Activated CD8-positive, alpha-beta memory T cell treated with anti-CD3 and anti-CD28 coated beads, Interleukin-2, amount 50 U/mL, for 48 hours (primary cell): ENCODE measurements around the gene INSM2.

Experiments
- DNase-seq: peaks from one replicate; pipeline ENCODE4 v3.0.0-alpha.2; 2020

The INSM2 gene

DNA sequence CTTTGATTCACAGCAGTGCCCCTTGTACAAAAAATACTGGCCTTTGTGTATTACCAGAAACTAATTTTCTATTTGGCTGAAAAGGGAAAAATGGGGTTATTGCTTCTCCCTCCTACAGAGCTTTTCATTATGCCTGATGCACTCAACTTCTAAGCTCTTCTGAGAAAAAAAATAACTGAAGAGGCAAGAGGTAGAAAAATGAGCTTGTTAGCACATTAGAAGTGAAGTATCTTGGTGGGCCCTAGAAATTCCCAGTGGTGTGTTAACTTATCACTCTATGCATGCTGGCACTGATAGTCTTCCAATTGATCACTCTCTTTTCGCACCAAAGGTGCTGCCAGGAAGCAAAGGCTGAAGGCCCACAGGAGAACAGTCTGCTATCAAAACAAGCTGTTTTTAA, 17.1 kb downstream of the INSM2 start:
- no peak for DNase-seq

GRCh38 chr14:35553808-35554207, 19.8 kb downstream of the INSM2 start:
- no peak for DNase-seq

DNA sequence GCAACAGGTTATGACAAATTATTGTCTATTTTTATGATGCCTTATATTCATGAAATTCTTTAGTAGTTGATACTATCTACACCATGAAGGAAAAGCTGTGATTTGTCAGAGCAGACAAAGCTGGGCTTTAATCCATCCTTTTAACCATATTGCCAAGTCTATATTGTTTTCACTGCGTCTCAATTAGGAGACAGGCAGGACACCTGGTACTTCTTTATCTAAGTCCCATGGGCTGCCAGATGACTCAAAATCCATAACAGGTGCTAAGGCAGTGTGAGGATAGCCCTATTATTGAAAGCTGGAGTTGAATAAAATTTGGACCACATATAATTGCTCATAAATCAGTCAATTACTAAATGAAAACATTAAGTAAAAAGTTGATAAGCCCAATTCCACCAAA, 22.6 kb downstream of the INSM2 start:
- DNase-seq, result no peak

GRCh38 chr14:35557221-35557747, 23.3 kb downstream of the INSM2 start:
- DNase-seq, result no peak

GRCh38 chr14:35558680-35559079, 24.7 kb downstream of the INSM2 start:
- no peak for DNase-seq

DNA sequence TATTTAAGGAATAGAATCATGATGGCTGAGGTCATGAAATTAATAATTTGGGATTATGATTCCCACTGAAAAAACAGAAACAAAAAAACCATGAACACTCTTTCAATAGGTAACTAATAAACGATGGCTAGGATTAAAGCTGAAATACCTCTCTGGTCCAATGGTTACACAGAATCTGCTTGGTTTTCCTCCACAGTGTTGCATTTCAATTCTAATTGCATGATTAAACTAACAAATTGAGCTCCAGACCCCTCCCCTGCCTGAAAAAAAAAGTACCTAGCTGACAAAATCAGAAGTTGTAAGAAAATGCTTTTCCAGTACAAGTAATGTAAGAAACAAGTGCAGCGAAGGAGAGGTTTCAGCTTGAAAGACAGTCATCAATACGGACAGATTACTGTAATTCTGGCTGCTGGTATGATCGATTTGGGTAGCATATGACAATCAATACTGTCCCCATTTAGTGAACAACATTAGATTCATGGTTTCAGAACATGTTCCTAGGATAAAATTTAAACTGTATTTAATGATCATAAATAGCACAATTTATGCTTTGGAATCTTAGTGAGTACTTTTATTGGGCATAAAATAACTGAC, 32.0 kb downstream of the INSM2 start:
- no peak for DNase-seq

DNA sequence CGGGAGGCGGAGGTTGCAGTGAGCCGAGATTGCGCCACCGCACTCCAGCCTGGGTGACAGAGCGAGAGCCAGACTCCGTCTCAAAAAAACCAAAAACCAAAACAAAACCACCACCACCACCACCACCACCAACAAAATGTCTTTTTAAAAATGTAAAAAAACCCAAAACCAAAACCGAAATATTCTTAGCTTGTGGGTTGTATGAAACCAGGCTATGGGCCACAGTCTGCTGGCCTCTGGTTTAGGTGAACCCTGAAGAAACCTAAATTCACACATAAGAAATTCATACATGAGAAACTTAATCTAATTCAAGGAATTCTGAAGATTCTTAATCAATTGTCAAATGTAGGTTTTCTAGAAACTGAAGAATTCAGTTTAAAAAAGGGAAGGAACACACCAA, 37.6 kb downstream of the INSM2 start:
- no peak for DNase-seq

GRCh38 chr14:35573911-35574310, 39.9 kb downstream of the INSM2 start:
- no peak for DNase-seq

DNA sequence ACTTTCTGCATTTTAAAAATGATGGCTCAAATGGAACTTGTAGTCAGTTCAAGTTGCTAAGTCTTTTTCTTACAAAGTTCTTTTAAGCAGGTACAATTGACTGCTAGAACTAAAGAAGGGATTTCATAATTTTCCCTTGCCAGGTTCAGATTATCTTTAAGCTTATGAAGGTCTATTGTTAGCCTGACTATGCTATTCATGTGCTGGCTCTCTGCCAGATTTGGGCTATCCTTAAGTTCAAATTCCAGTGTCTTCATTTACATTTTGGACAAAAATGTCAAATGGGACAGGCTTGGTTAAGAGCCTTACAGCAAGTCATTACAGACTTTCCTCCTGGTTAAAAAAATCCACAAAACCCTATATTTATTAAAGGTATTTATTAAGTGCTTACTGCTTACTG, 42.3 kb downstream of the INSM2 start:
- DNase-seq, result no peak

DNA sequence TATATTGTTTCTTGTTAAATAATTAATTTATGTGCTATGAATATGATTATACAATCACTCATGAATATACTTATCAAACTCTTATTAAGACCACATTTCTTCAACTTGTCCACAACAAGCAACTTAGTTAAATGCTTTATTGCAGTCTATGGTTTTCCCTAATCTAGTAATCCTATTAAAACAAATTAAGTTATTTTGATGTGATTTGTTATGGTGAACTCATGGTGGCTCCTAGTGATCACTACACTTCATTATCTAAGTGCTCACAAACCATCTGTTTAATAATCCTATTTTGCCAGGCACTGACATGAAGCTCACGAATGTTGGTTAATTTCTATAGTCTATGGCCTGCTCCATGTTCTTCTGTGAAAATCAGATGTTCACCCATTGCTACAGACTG, 42.9 kb downstream of the INSM2 start:
- no peak for DNase-seq

- DNase-seq, result no peak
Observed at GRCh38 chr14:35578135-35578534, 44.2 kb downstream of the INSM2 start.

- DNase-seq, result no peak
Observed at GRCh38 chr14:35578639-35579038, 44.7 kb downstream of the INSM2 start.
